ENCODE data around the gene SLC25A13. TPM values are rescaled to one million over a fixed set of nuclear protein-coding genes. Genes with fewer than 3 reads are reported as not detected.

The SLC25A13 gene
- total RNA-seq, 1 experiment from 2014 or later = 64.7 TPM

- Histone ChIP-seq H3K9ac (ENCODE audit: low read length) (no peak overlapping the region), H3K79me2 (ENCODE audit: low read length) (peaks cover 99% of the 10 kb centered on the region), H3K9me3 (ENCODE audit: low read length) (no peaks in the 10 kb centered on the region), H3K27me3 (ENCODE audit: low read length) (no peaks in the 10 kb centered on the region), H2AFZ (ENCODE audit: low read length) (no peak overlapping the region), H3K27ac (ENCODE audit: low read length) (no peak overlapping the region), H3K4me3 (ENCODE audit: low read length) (no peak overlapping the region), H3K4me2 (ENCODE audit: low read depth, low read length, poor library complexity, severe bottlenecking) (no peak overlapping the region), H3K9me2 (replicated peaks; ENCODE audit: insufficient read depth, low read length) (no peaks in the 10 kb centered on the region), H3K36me3 (ENCODE audit: insufficient read depth, low read length) (peaks cover 20% of the 10 kb centered on the region), H4K20me1 (ENCODE audit: insufficient read depth, low read depth, low read length) (no peaks in the 10 kb centered on the region), H3K4me1 (ENCODE audit: low read length) (peaks cover 4% of the 10 kb centered on the region; the same call in 1 of the 2 replicates)
- no peak for DNase-seq
Measured at GRCh38 chr7:96308950-96309263, 13.0 kb downstream of the SLC25A13 start.

- Histone ChIP-seq H3K9ac (ENCODE audit: low read length) (no peak overlapping the region), H3K4me2 (ENCODE audit: low read depth, low read length, poor library complexity, severe bottlenecking) (no peak overlapping the region), H2AFZ (ENCODE audit: low read length) (no peak overlapping the region)
Measured at GRCh38 chr7:96308253-96308949, 13.5 kb downstream of the SLC25A13 start.

GRCh38 chr7:96306385-96307125 lies 15.3 kb downstream of the SLC25A13 start:
- H3K27ac ChIP-seq (ENCODE audit: low read length) = no peak overlapping the region
- no peaks in the 10 kb centered on the region; the same call in 1 of the 2 replicates for H3K9me3 ChIP-seq (ENCODE audit: low read length)
- no peak overlapping the region for H2AFZ ChIP-seq (ENCODE audit: low read length)
- H3K4me2 ChIP-seq (ENCODE audit: low read depth, low read length, poor library complexity, severe bottlenecking) = no peak overlapping the region
- peaks cover 19% of the 10 kb centered on the region for H3K4me1 ChIP-seq (ENCODE audit: low read length)
- H3K9me2 ChIP-seq (replicated peaks; ENCODE audit: insufficient read depth, low read length) = no peaks in the 10 kb centered on the region
- no peaks in the 10 kb centered on the region for H3K27me3 ChIP-seq (ENCODE audit: low read length)
- H3K36me3 ChIP-seq (ENCODE audit: insufficient read depth, low read length) = peaks cover 5% of the 10 kb centered on the region
- H3K4me3 ChIP-seq (ENCODE audit: low read length) = no peak overlapping the region
- DNase-seq = peak; percentile 27
- H4K20me1 ChIP-seq (ENCODE audit: insufficient read depth, low read depth, low read length) = no peaks in the 10 kb centered on the region
- no peak overlapping the region for H3K9ac ChIP-seq (ENCODE audit: low read length)
- H3K79me2 ChIP-seq (ENCODE audit: low read length) = peaks cover 99% of the 10 kb centered on the region

More at GRCh38 chr7:96308253-96308949, 13.5 kb downstream of the SLC25A13 start:
- H3K79me2 ChIP-seq (ENCODE audit: low read length) = peaks cover 99% of the 10 kb centered on the region
- no peak overlapping the region for H3K27ac ChIP-seq (ENCODE audit: low read length)
- no peak for DNase-seq
- peaks cover 20% of the 10 kb centered on the region for H3K36me3 ChIP-seq (ENCODE audit: insufficient read depth, low read length)
- no peaks in the 10 kb centered on the region for H3K9me2 ChIP-seq (replicated peaks; ENCODE audit: insufficient read depth, low read length)
- H3K4me1 ChIP-seq (ENCODE audit: low read length) = peaks cover 4% of the 10 kb centered on the region; the same call in 1 of the 2 replicates
- no peak overlapping the region for H3K4me3 ChIP-seq (ENCODE audit: low read length)
- no peaks in the 10 kb centered on the region for H4K20me1 ChIP-seq (ENCODE audit: insufficient read depth, low read depth, low read length)
- H3K27me3 ChIP-seq (ENCODE audit: low read length) = no peaks in the 10 kb centered on the region
- H3K9me3 ChIP-seq (ENCODE audit: low read length) = no peaks in the 10 kb centered on the region; the same call in 1 of the 2 replicates

- Histone ChIP-seq H3K4me2 (ENCODE audit: low read depth, low read length, poor library complexity, severe bottlenecking) (no peak overlapping the region), H3K79me2 (ENCODE audit: low read length) (peaks cover 99% of the 10 kb centered on the region), H3K9ac (ENCODE audit: low read length) (no peak overlapping the region), H3K27me3 (ENCODE audit: low read length) (no peaks in the 10 kb centered on the region), H3K9me2 (replicated peaks; ENCODE audit: insufficient read depth, low read length) (no peaks in the 10 kb centered on the region), H3K9me3 (ENCODE audit: low read length) (no peaks in the 10 kb centered on the region; the same call in 1 of the 2 replicates), H4K20me1 (ENCODE audit: insufficient read depth, low read depth, low read length) (no peaks in the 10 kb centered on the region), H3K36me3 (ENCODE audit: insufficient read depth, low read length) (peaks cover 5% of the 10 kb centered on the region), H3K4me3 (ENCODE audit: low read length) (no peak overlapping the region), H2AFZ (ENCODE audit: low read length) (no peak overlapping the region), H3K4me1 (ENCODE audit: low read length) (peaks cover 25% of the 10 kb centered on the region), H3K27ac (ENCODE audit: low read length) (no peak overlapping the region)
- DNase-seq = no peak
Measured at GRCh38 chr7:96305915-96306314, 16.0 kb downstream of the SLC25A13 start.

GRCh38 chr7:96304573-96304972 lies 17.3 kb downstream of the SLC25A13 start:
- Histone ChIP-seq H3K4me2 (ENCODE audit: low read depth, low read length, poor library complexity, severe bottlenecking) (no peak overlapping the region), H3K79me2 (ENCODE audit: low read length) (peaks cover 99% of the 10 kb centered on the region), H3K4me3 (ENCODE audit: low read length) (no peak overlapping the region), H3K4me1 (ENCODE audit: low read length) (peaks cover 30% of the 10 kb centered on the region), H2AFZ (ENCODE audit: low read length) (no peak overlapping the region), H3K9me3 (ENCODE audit: low read length) (no peaks in the 10 kb centered on the region; the same call in 1 of the 2 replicates), H3K27ac (ENCODE audit: low read length) (no peak overlapping the region), H3K27me3 (ENCODE audit: low read length) (no peaks in the 10 kb centered on the region), H3K36me3 (ENCODE audit: insufficient read depth, low read length) (peaks cover 5% of the 10 kb centered on the region), H3K9me2 (replicated peaks; ENCODE audit: insufficient read depth, low read length) (no peaks in the 10 kb centered on the region), H4K20me1 (ENCODE audit: insufficient read depth, low read depth, low read length) (no peaks in the 10 kb centered on the region), H3K9ac (ENCODE audit: low read length) (no peak overlapping the region)
- no peak for DNase-seq

DNA sequence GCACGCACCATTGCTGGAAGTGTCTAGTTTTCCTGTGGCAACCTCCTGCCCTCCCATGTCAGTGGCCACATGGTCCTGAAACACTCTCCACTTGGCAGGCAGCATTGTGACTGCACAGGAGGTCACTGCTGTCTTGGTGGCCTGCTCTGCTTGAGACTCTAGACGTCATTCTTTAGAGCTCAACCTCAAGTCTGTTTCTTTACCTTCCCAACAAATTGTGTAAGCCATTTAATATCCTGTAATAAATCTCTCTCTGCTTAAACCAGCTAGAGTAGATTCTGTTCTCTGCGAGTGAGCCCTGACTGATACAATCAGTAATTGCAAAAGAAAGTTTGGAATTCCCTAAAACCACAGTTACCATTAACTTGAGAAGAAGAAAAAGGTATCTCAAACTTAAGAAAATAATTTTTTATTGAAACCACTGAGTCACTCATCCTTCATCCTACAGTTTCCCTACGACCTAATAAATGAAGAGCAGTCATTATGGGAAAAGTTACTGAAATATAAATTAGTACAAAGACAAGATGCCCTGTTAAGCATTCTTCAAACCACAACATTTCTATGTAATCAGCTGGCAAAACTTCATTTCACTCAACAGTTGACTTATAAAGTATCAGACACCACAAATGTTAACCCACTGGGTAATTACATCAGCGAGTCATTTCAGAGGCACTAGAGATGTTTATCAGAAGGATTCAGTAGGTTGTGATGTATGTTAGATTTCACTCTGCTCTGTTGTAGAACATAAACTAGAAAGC lies 18.0 kb downstream of the SLC25A13 start:
- H3K27me3 ChIP-seq (ENCODE audit: low read length) = no peaks in the 10 kb centered on the region
- H3K4me1 ChIP-seq (ENCODE audit: low read length) = peaks cover 30% of the 10 kb centered on the region
- H3K36me3 ChIP-seq (ENCODE audit: insufficient read depth, low read length) = peaks cover 5% of the 10 kb centered on the region
- no peak overlapping the region for H3K27ac ChIP-seq (ENCODE audit: low read length)
- no peak overlapping the region for H3K9ac ChIP-seq (ENCODE audit: low read length)
- H3K4me2 ChIP-seq (ENCODE audit: low read depth, low read length, poor library complexity, severe bottlenecking) = no peak overlapping the region
- H3K9me2 ChIP-seq (replicated peaks; ENCODE audit: insufficient read depth, low read length) = no peaks in the 10 kb centered on the region
- no peak for DNase-seq
- H3K79me2 ChIP-seq (ENCODE audit: low read length) = peaks cover 99% of the 10 kb centered on the region
- H2AFZ ChIP-seq (ENCODE audit: low read length) = no peak overlapping the region
- H3K9me3 ChIP-seq (ENCODE audit: low read length) = no peaks in the 10 kb centered on the region; the same call in 1 of the 2 replicates
- H4K20me1 ChIP-seq (ENCODE audit: insufficient read depth, low read depth, low read length) = no peaks in the 10 kb centered on the region
- no peak overlapping the region for H3K4me3 ChIP-seq (ENCODE audit: low read length)

- Histone ChIP-seq H4K20me1 (ENCODE audit: insufficient read depth, low read depth, low read length) (no peaks in the 10 kb centered on the region), H3K9me3 (ENCODE audit: low read length) (no peaks in the 10 kb centered on the region; the same call in 1 of the 2 replicates), H3K36me3 (ENCODE audit: insufficient read depth, low read length) (peaks cover 5% of the 10 kb centered on the region), H3K4me1 (ENCODE audit: low read length) (peaks cover 30% of the 10 kb centered on the region), H3K4me2 (ENCODE audit: low read depth, low read length, poor library complexity, severe bottlenecking) (no peak overlapping the region), H3K27ac (ENCODE audit: low read length) (no peak overlapping the region), H3K79me2 (ENCODE audit: low read length) (peaks cover 99% of the 10 kb centered on the region), H3K27me3 (ENCODE audit: low read length) (no peaks in the 10 kb centered on the region), H3K9me2 (replicated peaks; ENCODE audit: insufficient read depth, low read length) (no peaks in the 10 kb centered on the region), H2AFZ (ENCODE audit: low read length) (no peak overlapping the region), H3K4me3 (ENCODE audit: low read length) (no peak overlapping the region), H3K9ac (ENCODE audit: low read length) (no peak overlapping the region)
- no peak for DNase-seq
Measured at GRCh38 chr7:96303105-96303685, 18.7 kb downstream of the SLC25A13 start.

Data from Karpas-422 (cell line).